Caco-2 (cell line): ENCODE data around the gene MC2R. TPM values are rescaled to one million over a fixed set of nuclear protein-coding genes. Genes with fewer than 3 reads are reported as not detected.

Experiments used
- BruUV-seq: library from RNA; stranded (reverse); fragments of 400-500 nt; replicated peaks from 2 replicates; lab custom pipeline; 2021; lab: Mats Ljungman, UMichigan
- CTCF ChIA-PET: fragments of 300-600 bp; sonication (Branson Sonifier 250); formaldehyde crosslinking; loops from one replicate; lab custom pipeline; 2022; ENCODE audit warnings: antibody characterized with exemption; lab: Charles Lee
- POLR2A ChIA-PET: fragments of 300-600 bp; sonication (Branson Sonifier 250); formaldehyde crosslinking; loops from one replicate; lab custom pipeline; 2022; ENCODE audit warnings: antibody characterized with exemption; lab: Charles Lee
- DNase-seq, 2 experiments: peaks; one replicate each; pipeline versions ENCODE4 v3.0.0 to v3.0.0-alpha.2; 2020 to 2022
- H3K27me3 ChIP-seq: replicated peaks from 2 replicates; pipeline ENCODE4 v1.6.0; 2011; ENCODE audit warnings: low read length; ENCODE audit not compliant: control insufficient read depth, insufficient read depth
- H3K36me3 ChIP-seq: 2 replicates; pipeline ENCODE4 v1.5.1; 2011; ENCODE audit warnings: low read length; ENCODE audit not compliant: control insufficient read depth, insufficient read depth
- H3K4me1 ChIP-seq: fragments of 250-450 bp; sonication (Bioruptor Pico); 2 replicates; pipeline ENCODE4 v1.5.1; 2020; ENCODE audit warnings: mild to moderate bottlenecking
- H3K4me3 ChIP-seq: 2 replicates; pipeline ENCODE4 v1.5.1; 2011; ENCODE audit warnings: low read depth, mild to moderate bottlenecking, control low read depth, low read length
- H3K9me3 ChIP-seq: fragments of 250-450 bp; sonication (Bioruptor Pico); 2 replicates; pipeline ENCODE4 v1.5.1; 2020; ENCODE audit warnings: mild to moderate bottlenecking, moderate library complexity
- H3K27ac Mint-ChIP-seq: one replicate; pipeline ENCODE4 v1.8.0; 2022; ENCODE audit warnings: mixed read lengths; ENCODE audit not compliant: unreplicated experiment
- H3K27me3 Mint-ChIP-seq: one replicate; pipeline ENCODE4 v1.8.0; 2022; ENCODE audit warnings: mixed read lengths; ENCODE audit not compliant: insufficient read depth, unreplicated experiment
- H3K36me3 Mint-ChIP-seq: one replicate; pipeline ENCODE4 v1.8.0; 2022; ENCODE audit warnings: mild to moderate bottlenecking, mixed read lengths; ENCODE audit not compliant: insufficient read depth, unreplicated experiment
- H3K4me1 Mint-ChIP-seq: one replicate; pipeline ENCODE4 v1.8.0; 2022; ENCODE audit warnings: low read depth, mixed read lengths; ENCODE audit not compliant: unreplicated experiment
- H3K4me3 Mint-ChIP-seq: one replicate; pipeline ENCODE4 v1.8.0; 2022; ENCODE audit warnings: mild to moderate bottlenecking, moderate library complexity, mixed read lengths; ENCODE audit not compliant: unreplicated experiment
- H3K9me3 Mint-ChIP-seq: one replicate; pipeline ENCODE4 v1.8.0; 2022; ENCODE audit warnings: mixed read lengths; ENCODE audit not compliant: unreplicated experiment
- intact Hi-C: fragments of 100-400 bp; cut with micrococcal nuclease; formaldehyde crosslinking; loops from one replicate; pipeline ENCODE4 v1.10.0; 2022; ENCODE audit not compliant: unreplicated experiment
- total RNA-seq: library from RNA; stranded (reverse); gene quantifications from 2 replicates; pipeline ENCODE4 v1.2.3, GENCODE V29; 2022
- TF ChIP-seq, protein P1 (sequence below), 2 experiments: fragments of 200-600 bp in 1 of 2; IDR thresholded peaks; 1 replicate in 1 of 2; 2 replicates in 1 of 2; pipeline versions ENCODE4 v1.5.1 to v1.8.0; 2011 to 2022; ENCODE audit warnings: antibody characterized with exemption in 1 of 2, control low read depth in 1 of 2, inconsistent platforms in 1 of 2, low read depth in 1 of 2, low read length in 1 of 2, mild to moderate bottlenecking in 1 of 2, moderate library complexity in 1 of 2; ENCODE audit not compliant: insufficient read depth in 1 of 2, severe bottlenecking in 1 of 2, unreplicated experiment in 1 of 2

The MC2R gene
- total RNA-seq, 1 experiment from 2014 or later, result not detected

DNA sequence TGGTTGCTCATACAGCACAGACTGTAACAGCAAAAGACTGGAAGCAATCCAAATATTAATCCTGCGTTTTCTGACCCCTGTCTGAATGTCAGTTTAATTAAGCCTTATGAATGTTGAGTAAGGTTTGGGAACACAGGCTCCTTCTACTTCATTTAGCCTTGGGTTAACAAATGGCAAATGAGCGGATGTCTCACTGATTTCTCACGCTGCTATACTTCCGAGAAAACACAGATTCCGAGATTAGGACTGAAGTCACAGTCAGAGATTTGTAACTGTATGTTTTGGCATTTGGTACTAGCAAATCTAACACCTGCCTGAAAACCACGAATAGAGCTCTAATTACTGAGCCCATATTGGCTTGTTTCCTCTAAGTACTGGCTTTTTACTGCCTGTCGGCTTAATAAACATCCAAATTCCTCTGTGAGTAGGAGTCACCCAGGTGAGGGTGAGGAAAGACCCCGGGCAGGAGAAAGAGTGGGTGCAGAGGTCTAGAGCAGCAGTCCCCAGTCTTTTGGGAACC is 80.8 kb downstream of the MC2R start:
- no peak overlapping the region for H3K4me3 Mint-ChIP-seq
- TF ChIP-seq, protein P1, sequence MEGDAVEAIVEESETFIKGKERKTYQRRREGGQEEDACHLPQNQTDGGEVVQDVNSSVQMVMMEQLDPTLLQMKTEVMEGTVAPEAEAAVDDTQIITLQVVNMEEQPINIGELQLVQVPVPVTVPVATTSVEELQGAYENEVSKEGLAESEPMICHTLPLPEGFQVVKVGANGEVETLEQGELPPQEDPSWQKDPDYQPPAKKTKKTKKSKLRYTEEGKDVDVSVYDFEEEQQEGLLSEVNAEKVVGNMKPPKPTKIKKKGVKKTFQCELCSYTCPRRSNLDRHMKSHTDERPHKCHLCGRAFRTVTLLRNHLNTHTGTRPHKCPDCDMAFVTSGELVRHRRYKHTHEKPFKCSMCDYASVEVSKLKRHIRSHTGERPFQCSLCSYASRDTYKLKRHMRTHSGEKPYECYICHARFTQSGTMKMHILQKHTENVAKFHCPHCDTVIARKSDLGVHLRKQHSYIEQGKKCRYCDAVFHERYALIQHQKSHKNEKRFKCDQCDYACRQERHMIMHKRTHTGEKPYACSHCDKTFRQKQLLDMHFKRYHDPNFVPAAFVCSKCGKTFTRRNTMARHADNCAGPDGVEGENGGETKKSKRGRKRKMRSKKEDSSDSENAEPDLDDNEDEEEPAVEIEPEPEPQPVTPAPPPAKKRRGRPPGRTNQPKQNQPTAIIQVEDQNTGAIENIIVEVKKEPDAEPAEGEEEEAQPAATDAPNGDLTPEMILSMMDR (IDR thresholded peaks at IDR 0.05; ENCODE audit: insufficient read depth in 1 of 2, low read depth in 1 of 2, low read length in 1 of 2, severe bottlenecking in 1 of 2, unreplicated experiment in 1 of 2), result no peak
- intact Hi-C loops, result loop anchor here (5.0 to 10.0 kb wide), 3 partner anchors 70 to 148 kb away; no protein-coding TSS in a partner anchor
- H3K36me3 Mint-ChIP-seq, result no peaks in the 10 kb centered on the region
- DNase-seq, result no peak
- no peaks in the 10 kb centered on the region for H3K36me3 ChIP-seq
- no peak overlapping the region for H3K4me3 ChIP-seq
- H3K9me3 Mint-ChIP-seq, result peaks cover 9% of the 10 kb centered on the region
- H3K4me1 Mint-ChIP-seq, result no peaks in the 10 kb centered on the region
- H3K9me3 ChIP-seq, result no peaks in the 10 kb centered on the region
- H3K4me1 ChIP-seq, result no peaks in the 10 kb centered on the region
- ChIA-PET POLR2A (no interaction called here), CTCF (no interaction called here)
- H3K27ac Mint-ChIP-seq, result no peak overlapping the region
- BruUV-seq, result no TSS peak
- no peaks in the 10 kb centered on the region for H3K27me3 ChIP-seq
- H3K27me3 Mint-ChIP-seq, result peaks cover 21% of the 10 kb centered on the region

Other genes with a start within 250 kb of the MC2R start
- 17.1 and 17.4 TPM in 2 replicates for gene FAM210A, start 189.0 kb downstream of the MC2R start, total RNA-seq
- 34.2 and 36.5 TPM in 2 replicates for gene RNMT, start 188.9 kb downstream of the MC2R start, total RNA-seq
- gene MC5R, start 91.4 kb downstream of the MC2R start, total RNA-seq, result not detected in 2 replicates
- gene ZNF519, start 216.9 kb upstream of the MC2R start, total RNA-seq, result 20.0 and 22.3 TPM in 2 replicates